GM18870 (cell line): ENCODE results near the gene ACOX3.

Experiments
- ATAC-seq: cut with Tn5 transposase; IDR thresholded peaks from one replicate; pipeline ENCODE4 v1.9.1; 2021; ENCODE audit warnings: moderate library complexity; ENCODE audit not compliant: unreplicated experiment

ACOX3 gene

GRCh38 chr4:8328456-8328855 lies 112.1 kb downstream of the ACOX3 start:
- no peak for ATAC-seq

GRCh38 chr4:8326206-8326605 lies 114.3 kb downstream of the ACOX3 start:
- no peak for ATAC-seq

DNA sequence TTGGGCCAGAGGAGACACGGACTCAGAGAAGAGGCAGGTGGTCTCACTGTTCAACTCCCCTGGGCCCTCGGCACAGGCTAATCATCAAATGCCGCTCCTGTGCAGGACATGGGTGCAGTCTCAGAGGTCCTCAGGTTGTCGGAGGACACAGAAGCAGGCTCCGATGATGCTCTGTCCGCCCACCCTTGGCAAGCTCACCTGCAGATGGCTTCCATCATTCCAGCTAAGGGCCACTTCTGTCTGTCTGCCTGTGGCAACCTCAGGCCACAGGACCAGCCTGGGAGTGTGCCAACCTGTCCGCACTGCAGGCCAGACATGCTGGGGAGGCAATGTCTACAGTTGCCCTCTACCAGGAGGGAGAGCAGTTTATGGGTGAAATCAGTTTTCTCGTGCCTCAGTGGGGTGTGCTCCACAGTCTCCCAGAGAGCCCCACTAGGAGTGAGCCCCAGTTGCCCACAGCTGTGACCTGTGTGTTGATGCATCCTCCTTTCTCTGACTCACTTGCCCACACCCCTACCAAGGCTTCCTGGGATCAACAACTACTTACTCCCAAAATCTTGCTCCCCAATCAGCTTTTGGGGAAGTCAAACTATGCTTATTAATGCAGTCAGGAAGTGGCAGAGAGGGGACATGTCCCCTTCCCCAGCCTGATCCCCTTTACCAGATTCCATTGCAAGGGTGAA lies 115.1 kb downstream of the ACOX3 start:
- no peak for ATAC-seq

DNA sequence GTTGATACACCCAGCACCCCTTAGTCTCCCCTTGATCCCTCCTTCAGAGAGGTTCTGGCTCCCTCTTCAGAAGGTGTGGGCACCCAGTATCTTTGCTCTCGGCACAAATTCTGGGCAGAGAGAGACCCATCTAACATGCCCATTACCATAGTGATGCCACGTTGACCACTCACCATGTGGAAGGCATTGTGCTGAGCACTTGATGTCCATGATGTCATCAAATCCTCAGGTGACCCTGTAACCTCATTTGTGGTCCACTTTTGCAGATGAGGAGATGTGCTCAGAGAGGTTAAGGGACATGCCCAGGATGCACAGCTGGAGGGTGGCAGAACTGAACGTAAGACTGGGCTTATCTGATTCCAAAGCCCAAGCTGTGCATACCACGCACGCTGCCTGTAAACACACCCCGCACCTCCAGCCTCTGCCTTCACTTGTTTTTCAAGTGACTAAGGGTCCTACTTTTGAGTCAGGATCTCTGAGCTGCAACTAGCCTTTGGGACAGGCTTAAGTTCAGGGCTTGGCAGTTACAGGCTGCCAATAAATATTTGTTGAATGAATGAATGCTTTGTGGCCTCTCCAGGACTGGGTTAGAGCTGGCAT lies 115.8 kb downstream of the ACOX3 start:
- no peak for ATAC-seq

DNA sequence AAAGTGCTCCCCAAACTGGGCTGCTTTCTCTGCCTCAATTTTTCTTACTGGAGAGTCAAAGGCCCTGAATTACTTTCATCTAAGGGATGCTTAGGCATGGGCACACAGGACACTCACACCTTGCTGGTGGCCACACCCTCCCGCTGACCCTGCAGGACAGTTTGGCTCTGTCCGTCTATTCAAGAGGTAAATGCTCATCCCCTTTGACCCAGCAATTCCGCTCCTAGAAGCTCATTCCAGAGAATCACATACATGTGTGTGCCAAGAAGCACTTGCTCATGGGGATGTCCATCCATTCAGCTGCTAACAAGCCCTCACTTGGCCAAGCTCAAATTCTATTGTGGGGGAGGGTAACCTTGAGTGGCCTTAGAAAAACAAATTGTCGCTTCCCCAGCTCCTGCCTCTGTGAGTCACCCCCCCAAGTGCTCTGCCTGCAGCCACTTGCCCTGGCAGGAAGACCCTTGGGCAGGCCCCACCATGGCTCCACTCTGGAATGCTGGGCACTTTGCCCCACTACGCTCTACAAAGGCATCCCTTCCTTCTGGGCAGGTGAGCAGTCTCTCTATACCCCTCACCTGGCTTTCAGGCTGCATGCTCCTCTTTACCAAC lies 116.5 kb downstream of the ACOX3 start:
- no peak for ATAC-seq

- ATAC-seq = no peak
Observed at GRCh38 chr4:8322794-8323704, 117.5 kb downstream of the ACOX3 start.

- no peak for ATAC-seq
Observed at GRCh38 chr4:8321771-8322170, 118.8 kb downstream of the ACOX3 start.

GRCh38 chr4:8321220-8321619 lies 119.3 kb downstream of the ACOX3 start:
- no peak for ATAC-seq

DNA sequence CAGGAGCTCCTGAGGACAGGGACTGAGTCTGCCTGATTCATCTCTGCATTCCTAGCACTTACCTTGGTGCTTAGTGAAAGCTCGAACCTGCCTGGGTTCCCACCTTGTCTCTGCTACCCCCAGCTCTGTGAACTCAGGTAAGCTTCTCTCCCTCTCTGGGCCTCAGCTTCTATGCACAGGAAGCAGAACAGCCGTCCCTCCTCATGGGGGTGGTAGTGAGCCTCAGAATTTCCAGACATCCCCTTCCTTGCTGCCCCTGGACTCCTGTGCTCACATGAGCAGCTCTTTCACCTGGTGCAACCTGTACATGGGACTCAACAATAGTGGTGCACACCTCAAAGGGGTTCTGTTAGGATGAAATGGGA lies 120.2 kb downstream of the ACOX3 start:
- ATAC-seq = no peak

DNA sequence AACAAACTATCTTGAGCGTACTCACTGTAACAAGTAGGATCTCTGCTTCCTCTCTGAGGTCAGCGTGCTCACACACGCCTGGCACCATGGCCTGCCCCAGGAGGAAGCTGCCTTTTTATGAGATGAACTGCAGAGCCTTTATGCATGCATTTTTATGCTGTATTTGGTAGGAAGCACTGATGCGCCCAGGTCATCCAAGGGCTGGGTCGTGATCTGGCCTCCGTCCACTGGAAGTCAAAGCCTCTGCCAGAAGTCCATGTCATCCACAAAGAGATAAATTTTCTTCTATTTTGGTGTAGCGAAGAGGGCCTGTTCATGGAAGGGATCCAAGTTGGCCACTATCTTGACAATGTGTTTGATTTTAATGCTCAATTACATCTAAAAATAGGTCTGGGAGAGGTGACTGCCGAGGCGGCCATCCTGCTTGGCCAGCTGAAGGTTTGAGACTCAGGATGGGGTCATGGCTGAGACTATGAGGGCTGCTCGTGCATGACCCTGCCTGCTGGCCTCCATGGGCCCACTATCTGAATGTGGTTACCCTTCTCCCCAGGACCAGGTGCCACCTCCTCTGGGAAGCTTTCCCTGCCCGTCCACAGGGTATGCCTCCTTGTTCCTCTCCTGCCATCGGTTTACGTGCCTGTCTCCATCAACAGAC lies 120.7 kb downstream of the ACOX3 start:
- ATAC-seq = no peak

GRCh38 chr4:8319061-8319460 lies 121.5 kb downstream of the ACOX3 start:
- no peak for ATAC-seq

DNA sequence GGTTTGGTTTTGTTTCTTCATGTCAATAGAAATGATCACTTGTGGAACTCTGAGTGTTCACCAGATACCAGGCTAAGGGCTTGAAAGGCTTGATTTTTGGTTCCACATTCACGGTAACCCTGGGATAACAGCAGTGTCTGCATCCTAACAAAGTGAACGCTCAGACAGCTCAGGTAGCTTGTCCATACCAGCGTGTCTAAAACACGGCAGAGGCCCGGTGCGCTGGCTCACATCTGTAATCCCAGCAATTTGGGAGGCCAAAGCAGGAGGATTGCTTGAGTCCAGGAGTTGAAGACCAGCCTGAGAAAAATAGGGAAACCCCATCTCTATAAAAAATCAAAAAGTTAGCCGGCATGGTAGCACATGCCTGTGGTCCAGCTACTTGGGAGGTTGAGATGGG lies 122.0 kb downstream of the ACOX3 start:
- no peak for ATAC-seq

DNA sequence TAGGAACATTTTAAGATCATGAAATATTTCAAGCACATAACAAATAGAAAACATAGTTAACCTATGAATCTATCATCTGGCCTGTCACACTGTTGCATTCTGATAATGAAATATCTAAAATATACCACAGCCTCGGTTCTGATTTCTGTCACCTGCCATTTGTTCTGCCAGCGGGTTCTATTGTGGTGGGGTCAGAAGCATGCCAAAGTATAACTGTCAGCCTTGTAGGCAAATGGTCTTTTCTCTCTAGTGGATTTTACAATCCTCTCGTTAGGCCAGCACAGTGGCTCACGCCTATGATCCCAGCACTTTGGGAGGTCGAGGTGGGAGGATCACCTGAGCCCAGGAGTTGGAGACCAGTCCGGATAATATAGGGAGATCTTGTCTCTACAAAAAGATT lies 123.0 kb downstream of the ACOX3 start:
- no peak for ATAC-seq

GRCh38 chr4:8316911-8317351 lies 123.6 kb downstream of the ACOX3 start:
- no peak for ATAC-seq
